ENCODE measurements around the gene CDK6. TPM values are rescaled to one million over a fixed set of nuclear protein-coding genes. Genes with fewer than 3 reads are reported as not detected.

CDK6 gene
- total and polyA plus RNA-seq, 10 of the 15 experiments (the other 5 are each of a cell fraction or from before 2014, with no cell fraction given) = 8.0 to 118 (median 45.8) TPM

DNA sequence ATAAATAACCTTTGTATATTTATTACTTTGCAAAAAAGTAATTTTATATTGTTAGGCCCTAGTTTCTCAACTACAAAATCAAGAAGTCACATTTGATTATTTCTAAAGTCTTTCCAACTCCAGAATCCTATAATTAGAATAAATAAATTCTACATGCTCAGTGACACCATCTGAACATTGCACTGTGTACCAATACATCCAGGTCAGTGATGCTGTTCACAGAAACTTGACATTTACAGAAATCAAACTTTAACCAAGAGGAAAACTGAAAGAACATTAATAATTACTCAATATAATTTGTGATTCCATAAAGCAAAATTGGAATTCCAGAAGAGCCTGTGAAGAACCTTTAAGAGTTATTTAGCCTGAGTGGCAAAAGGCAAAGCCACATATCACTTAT lies 142.2 kb downstream of the CDK6 start (continued):
- TF ChIP-seq ZZZ3 (IDR thresholded peaks at IDR 0.05; ENCODE audit: control insufficient read depth, insufficient read length, low read depth) = no peak
- no peak for TF ChIP-seq STAT3 (IDR thresholded peaks at IDR 0.05; ENCODE audit: low read depth, low read length)
- TF ChIP-seq, protein P1, sequence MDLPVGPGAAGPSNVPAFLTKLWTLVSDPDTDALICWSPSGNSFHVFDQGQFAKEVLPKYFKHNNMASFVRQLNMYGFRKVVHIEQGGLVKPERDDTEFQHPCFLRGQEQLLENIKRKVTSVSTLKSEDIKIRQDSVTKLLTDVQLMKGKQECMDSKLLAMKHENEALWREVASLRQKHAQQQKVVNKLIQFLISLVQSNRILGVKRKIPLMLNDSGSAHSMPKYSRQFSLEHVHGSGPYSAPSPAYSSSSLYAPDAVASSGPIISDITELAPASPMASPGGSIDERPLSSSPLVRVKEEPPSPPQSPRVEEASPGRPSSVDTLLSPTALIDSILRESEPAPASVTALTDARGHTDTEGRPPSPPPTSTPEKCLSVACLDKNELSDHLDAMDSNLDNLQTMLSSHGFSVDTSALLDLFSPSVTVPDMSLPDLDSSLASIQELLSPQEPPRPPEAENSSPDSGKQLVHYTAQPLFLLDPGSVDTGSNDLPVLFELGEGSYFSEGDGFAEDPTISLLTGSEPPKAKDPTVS (IDR thresholded peaks at IDR 0.05; ENCODE audit: low read depth, low read length) = no peak
- TF ChIP-seq ESRRA (IDR thresholded peaks at IDR 0.05; ENCODE audit: low read length) = no peak
- TF ChIP-seq RBBP5 (conservative IDR thresholded peaks at IDR 0.05) = no peak
- no peak for TF ChIP-seq POLR2A (IDR thresholded peaks at IDR 0.05; ENCODE audit: low read depth, low read length)

DNA sequence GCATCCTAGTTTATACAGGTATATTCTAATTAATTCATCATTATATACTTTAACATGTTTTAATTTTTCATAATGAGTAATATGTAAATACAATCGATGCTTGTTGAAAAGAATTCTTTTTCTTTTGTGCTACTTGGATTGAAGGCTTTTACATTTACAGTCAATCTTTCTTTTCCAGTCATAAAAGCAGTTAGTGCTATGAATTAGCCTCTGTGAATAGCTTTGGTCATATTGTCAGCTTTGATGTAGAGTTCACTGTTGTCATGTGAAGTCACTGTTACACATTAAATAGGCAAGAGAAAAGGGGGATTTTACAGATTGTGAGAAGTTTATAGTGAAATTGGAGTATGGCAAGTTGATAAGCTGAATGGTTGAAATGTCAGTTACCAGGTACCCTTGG lies 142.9 kb downstream of the CDK6 start:
- BruUV-seq (replicated peaks) = no TSS peak
- Histone ChIP-seq H3K4me3 (no peak overlapping the region), H3K36me3 (ENCODE audit: control insufficient read depth in 2 of 2, insufficient read depth in 2 of 2, low read length in 1 of 2) (peaks cover 0 to 4% of the 10 kb centered on the region in 2 experiments), H3K27me3 (replicated peaks in 1 of 2; ENCODE audit: control insufficient read depth in 2 of 2, insufficient read depth in 2 of 2, low read length in 1 of 2) (no peaks in the 10 kb centered on the region), H3K4me1 (ENCODE audit: control insufficient read depth, insufficient read depth, low read length) (no peaks in the 10 kb centered on the region), H3K27ac (ENCODE audit: control insufficient read depth, insufficient read depth) (no peak overlapping the region), H4K20me1 (ENCODE audit: control insufficient read depth, insufficient read depth) (no peaks in the 10 kb centered on the region), H3K79me2 (ENCODE audit: control insufficient read depth, insufficient read depth, low read length) (peaks cover 1% of the 10 kb centered on the region), H2AFZ (ENCODE audit: control insufficient read depth, low read depth, low read length) (no peak overlapping the region), H3K4me2 (ENCODE audit: control insufficient read depth, insufficient read depth) (no peak overlapping the region), H3K9me3 (replicated peaks; ENCODE audit: control insufficient read depth, insufficient read depth, low read length) (peaks cover 5% of the 10 kb centered on the region), H3K9ac (ENCODE audit: control insufficient read depth, insufficient read depth, low read length) (no peak overlapping the region)
- POLR2A ChIA-PET = interaction anchor here (1.0 kb wide), 1 partner anchor 139 kb away, joined by 3 read pairs; no protein-coding TSS in a partner anchor
- ATAC-seq = no peak
- RAD21 ChIA-PET (ENCODE audit: unreplicated experiment) = interaction anchor here (3.5 kb wide), 1 partner anchor 139 kb away, joined by 23 read pairs; no protein-coding TSS in a partner anchor
- in situ Hi-C loops (cut with MboI) = loop anchor here (10.0 kb wide), 1 partner anchor 361 kb away; no protein-coding TSS in a partner anchor
- intact Hi-C loops (cut with micrococcal nuclease; ENCODE audit: unreplicated experiment) = no loop called here
- CTCF ChIA-PET = interaction anchor here (1.4 kb wide), 1 partner anchor 140 kb away, joined by 6 read pairs; no protein-coding TSS in a partner anchor
- FAIRE-seq = no peak
- SMC1A ChIA-PET (ENCODE audit: uncharacterized antibody, unreplicated experiment) = interaction anchor here (1.3 to 1.7 kb wide), 3 partner anchors 27 to 137 kb away, joined by 3 to 4 read pairs (median 4); no protein-coding TSS in a partner anchor
- no peak for DNase-seq (ENCODE audit: low read depth, low spot score)
- WGBS (ENCODE audit: insufficient coverage, insufficient replicate concordance, low lambda C conversion rate, missing lambda C conversion rate) = 100% methylated on average over 1 of the region's 1 CpG
- TF ChIP-seq ESRRA (IDR thresholded peaks at IDR 0.05; ENCODE audit: low read length) (no peak), BACH1 (IDR thresholded peaks at IDR 0.05; ENCODE audit: borderline replicate concordance) (no peak), SIX5 (IDR thresholded peaks at IDR 0.05; ENCODE audit: low read depth, low read length, severe bottlenecking) (no peak), ZNF622 (IDR thresholded peaks at IDR 0.05) (no peak), SPI1 (IDR thresholded peaks at IDR 0.05; ENCODE audit: borderline replicate concordance, insufficient read depth, low read depth, low read length) (no peak), BCL11A (IDR thresholded peaks at IDR 0.05; ENCODE audit: low read depth, low read length) (no peak), NRF1 (conservative IDR thresholded peaks at IDR 0.05; ENCODE audit: low read depth, low read length) (no peak), CEBPB (IDR thresholded peaks at IDR 0.05; ENCODE audit: borderline replicate concordance in 1 of 2, low read depth in 2 of 2, low read length in 2 of 2) (no peak)
- TF ChIP-seq, protein P2, sequence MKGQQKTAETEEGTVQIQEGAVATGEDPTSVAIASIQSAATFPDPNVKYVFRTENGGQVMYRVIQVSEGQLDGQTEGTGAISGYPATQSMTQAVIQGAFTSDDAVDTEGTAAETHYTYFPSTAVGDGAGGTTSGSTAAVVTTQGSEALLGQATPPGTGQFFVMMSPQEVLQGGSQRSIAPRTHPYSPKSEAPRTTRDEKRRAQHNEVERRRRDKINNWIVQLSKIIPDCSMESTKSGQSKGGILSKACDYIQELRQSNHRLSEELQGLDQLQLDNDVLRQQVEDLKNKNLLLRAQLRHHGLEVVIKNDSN (IDR thresholded peaks at IDR 0.05; ENCODE audit: borderline replicate concordance, extremely low read length, insufficient read depth, low read depth, low read length) = no peak
- TF ChIP-seq, protein P3, sequence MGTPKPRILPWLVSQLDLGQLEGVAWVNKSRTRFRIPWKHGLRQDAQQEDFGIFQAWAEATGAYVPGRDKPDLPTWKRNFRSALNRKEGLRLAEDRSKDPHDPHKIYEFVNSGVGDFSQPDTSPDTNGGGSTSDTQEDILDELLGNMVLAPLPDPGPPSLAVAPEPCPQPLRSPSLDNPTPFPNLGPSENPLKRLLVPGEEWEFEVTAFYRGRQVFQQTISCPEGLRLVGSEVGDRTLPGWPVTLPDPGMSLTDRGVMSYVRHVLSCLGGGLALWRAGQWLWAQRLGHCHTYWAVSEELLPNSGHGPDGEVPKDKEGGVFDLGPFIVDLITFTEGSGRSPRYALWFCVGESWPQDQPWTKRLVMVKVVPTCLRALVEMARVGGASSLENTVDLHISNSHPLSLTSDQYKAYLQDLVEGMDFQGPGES (IDR thresholded peaks at IDR 0.05) = no peak
- TF ChIP-seq, protein P4, sequence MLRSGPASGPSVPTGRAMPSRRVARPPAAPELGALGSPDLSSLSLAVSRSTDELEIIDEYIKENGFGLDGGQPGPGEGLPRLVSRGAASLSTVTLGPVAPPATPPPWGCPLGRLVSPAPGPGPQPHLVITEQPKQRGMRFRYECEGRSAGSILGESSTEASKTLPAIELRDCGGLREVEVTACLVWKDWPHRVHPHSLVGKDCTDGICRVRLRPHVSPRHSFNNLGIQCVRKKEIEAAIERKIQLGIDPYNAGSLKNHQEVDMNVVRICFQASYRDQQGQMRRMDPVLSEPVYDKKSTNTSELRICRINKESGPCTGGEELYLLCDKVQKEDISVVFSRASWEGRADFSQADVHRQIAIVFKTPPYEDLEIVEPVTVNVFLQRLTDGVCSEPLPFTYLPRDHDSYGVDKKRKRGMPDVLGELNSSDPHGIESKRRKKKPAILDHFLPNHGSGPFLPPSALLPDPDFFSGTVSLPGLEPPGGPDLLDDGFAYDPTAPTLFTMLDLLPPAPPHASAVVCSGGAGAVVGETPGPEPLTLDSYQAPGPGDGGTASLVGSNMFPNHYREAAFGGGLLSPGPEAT (IDR thresholded peaks at IDR 0.05; ENCODE audit: low read depth) = no peak

All from GM12878 (cell line).